CD14-positive monocyte (primary cell): ENCODE measurements around the gene ATXN7L1. TPM values are rescaled to one million over a fixed set of nuclear protein-coding genes. Genes with fewer than 3 reads are reported as not detected.
A peak's percentile ranks its signal among the peaks of the same experiment; 100 is the strongest.

Experiments used
- DNase-seq, 3 donors: peaks; one replicate each; pipeline ENCODE4 v3.0.0-alpha.2; 2011 to 2022
- H2AFZ ChIP-seq: 2 replicates; pipeline ENCODE4 v1.6.0; 2012; ENCODE audit warnings: mild to moderate bottlenecking, low read depth, low read length, inconsistent platforms; ENCODE audit not compliant: insufficient read depth, poor library complexity, severe bottlenecking
- H3K27ac ChIP-seq, 2 donors: 1 replicate in 1 of 2; 2 replicates in 1 of 2; pipeline ENCODE4 v1.5.1; 2012 to 2013; ENCODE audit warnings: low read length in 2 of 2, control low read depth in 1 of 2, inconsistent platforms in 1 of 2, low read depth in 1 of 2, mild to moderate bottlenecking in 1 of 2
- H3K27me3 ChIP-seq, 2 donors: one replicate each; pipeline versions ENCODE4 v1.6.0 to v1.6.1; 2011 to 2013; ENCODE audit warnings: low read length in 2 of 2; ENCODE audit not compliant: control insufficient read depth in 2 of 2, insufficient read depth in 2 of 2
- H3K36me3 ChIP-seq, 2 donors: replicated peaks in 1 of 2; 1 replicate in 1 of 2; 2 replicates in 1 of 2; pipeline versions ENCODE4 v1.5.1 to v1.6.1; 2012 to 2013; ENCODE audit warnings: low read length in 2 of 2, control low read depth in 1 of 2, inconsistent platforms in 1 of 2, mild to moderate bottlenecking in 1 of 2; ENCODE audit not compliant: insufficient read depth in 2 of 2, control insufficient read depth in 1 of 2
- H3K4me1 ChIP-seq, 2 donors: 1 replicate in 1 of 2; 2 replicates in 1 of 2; pipeline versions ENCODE4 v1.5.1 to v1.6.1; 2012 to 2013; ENCODE audit warnings: low read length in 2 of 2, control low read depth in 1 of 2, inconsistent platforms in 1 of 2, mild to moderate bottlenecking in 1 of 2, moderate library complexity in 1 of 2; ENCODE audit not compliant: insufficient read depth in 2 of 2, control insufficient read depth in 1 of 2
- H3K4me2 ChIP-seq: replicated peaks from 2 replicates; pipeline ENCODE3; 2012; ENCODE audit warnings: low read length, moderate library complexity, mild to moderate bottlenecking; ENCODE audit not compliant: poor library complexity, severe bottlenecking; ENCODE audit errors: extremely low read depth
- H3K4me3 ChIP-seq, 3 experiments: fragments of 200-600 bp in 1 of 3; sonication (generic) in 1 of 3; replicated peaks in 1 of 3; 1 replicate in 2 of 3; 2 replicates in 1 of 3; pipeline ENCODE4 v1.5.1; 2011 to 2013; ENCODE audit warnings: low read length in 3 of 3, mild to moderate bottlenecking in 3 of 3, control low read depth in 2 of 3, low read depth in 2 of 3, inconsistent platforms in 1 of 3, moderate library complexity in 1 of 3
- H3K79me2 ChIP-seq: 2 replicates; pipeline ENCODE4 v1.6.0; 2012; ENCODE audit warnings: mild to moderate bottlenecking, control low read depth, inconsistent platforms, low read length, moderate library complexity; ENCODE audit not compliant: insufficient read depth
- H3K9ac ChIP-seq: 2 replicates; pipeline ENCODE4 v1.6.0; 2017; ENCODE audit warnings: low read length, mild to moderate bottlenecking; ENCODE audit not compliant: insufficient read depth, poor library complexity, severe bottlenecking
- H3K9me3 ChIP-seq, 2 donors: replicated peaks in 1 of 2; 1 replicate in 1 of 2; 2 replicates in 1 of 2; pipeline versions ENCODE4 v1.5.1 to v1.6.1; 2012 to 2013; ENCODE audit warnings: low read length in 2 of 2, control low read depth in 1 of 2; ENCODE audit not compliant: control insufficient read depth in 1 of 2, insufficient read depth in 1 of 2
- H4K20me1 ChIP-seq: 2 replicates; pipeline ENCODE4 v1.6.0; 2012; ENCODE audit warnings: mild to moderate bottlenecking, low read length, control low read depth, moderate library complexity; ENCODE audit not compliant: insufficient read depth
- H3K27ac Mint-ChIP-seq, 7 donors: one replicate each; pipeline ENCODE4 v1.8.0; 2020; ENCODE audit warnings: mild to moderate bottlenecking in 7 of 7, mixed read lengths in 7 of 7, moderate library complexity in 6 of 7, inconsistent platforms in 2 of 7
- H3K27me3 Mint-ChIP-seq, 3 donors: one replicate each; pipeline ENCODE4 v1.8.0; 2021 to 2022; ENCODE audit warnings: low read depth in 3 of 3, mild to moderate bottlenecking in 3 of 3, mixed read lengths in 3 of 3, moderate library complexity in 3 of 3, inconsistent platforms in 1 of 3
- H3K36me3 Mint-ChIP-seq, 2 donors: one replicate each; pipeline ENCODE4 v1.8.0; 2020; ENCODE audit warnings: mixed read lengths in 2 of 2, inconsistent platforms in 1 of 2, mild to moderate bottlenecking in 1 of 2
- H3K4me1 Mint-ChIP-seq: one replicate; pipeline ENCODE4 v1.8.0; 2020; ENCODE audit warnings: mild to moderate bottlenecking, mixed read lengths
- H3K4me3 Mint-ChIP-seq, 2 donors: one replicate each; pipeline ENCODE4 v1.8.0; 2020; ENCODE audit warnings: mild to moderate bottlenecking in 2 of 2, mixed read lengths in 2 of 2, moderate library complexity in 1 of 2
- H3K9me3 Mint-ChIP-seq, 7 donors: one replicate each; pipeline ENCODE4 v1.8.0; 2020 to 2022; ENCODE audit warnings: mixed read lengths in 7 of 7, mild to moderate bottlenecking in 6 of 7, moderate library complexity in 6 of 7, inconsistent platforms in 2 of 7
- CTCF ChIP-seq: fragments of 200-600 bp; IDR thresholded peaks from one replicate; pipeline ENCODE4 v1.8.0; 2022; ENCODE audit warnings: antibody characterized with exemption, mild to moderate bottlenecking
- WGBS: methylation state at CpG from one replicate; pipeline ENCODE4 v1.1.5; 2013; ENCODE audit warnings: missing lambda C conversion rate; ENCODE audit not compliant: insufficient coverage; 5-methylcytosine and 5-hydroxymethylcytosine counted together
- intact Hi-C, 2 donors: fragments of 100-400 bp; cut with micrococcal nuclease; formaldehyde crosslinking; loops; one replicate each; pipeline versions ENCODE4 v1.15.0 to v1.15.1; 2023
- polyA plus RNA-seq, 3 donors: library from polyadenylated mRNA; depleted of rRNA in 1 of 3; unstranded in 2 of 3; stranded (reverse) in 1 of 3; fragments of 300-500 nt in 2 of 3; fragments of >200 nt in 1 of 3; fragmentation: Illumina TruSeq in 2 of 3; gene quantifications; 1 replicate in 2 of 3; 2 replicates in 1 of 3; pipeline ENCODE4 v1.2.3, GENCODE V29; 2012 to 2021

Gene ATXN7L1
- polyA plus RNA-seq, 3 donors = 4.5 to 12.2 (median 11.2) TPM

GRCh38 chr7:105773030-105773460 is 103.4 kb downstream of the ATXN7L1 start:
- DNase-seq = no peak
- no peak overlapping the region for H2AFZ ChIP-seq
- peaks cover 4% of the 10 kb centered on the region for H4K20me1 ChIP-seq
- peaks cover 0 to 2% (median 0%) of the 10 kb centered on the region in 7 donors for H3K9me3 Mint-ChIP-seq
- H3K27ac ChIP-seq = no peak overlapping the region
- H3K4me2 ChIP-seq = no peak overlapping the region
- WGBS = 86% methylated on average over 1 of the region's 3 CpGs
- no peaks in the 10 kb centered on the region for H3K36me3 ChIP-seq
- no peak overlapping the region for H3K4me3 ChIP-seq
- no peaks in the 10 kb centered on the region for H3K27me3 Mint-ChIP-seq
- no peaks in the 10 kb centered on the region for H3K4me1 ChIP-seq
- no peaks in the 10 kb centered on the region for H3K27me3 ChIP-seq
- H3K9ac ChIP-seq = no peak overlapping the region
- intact Hi-C loops = no loop called here
- H3K4me3 Mint-ChIP-seq = no peak overlapping the region
- H3K27ac Mint-ChIP-seq = no peak overlapping the region
- H3K36me3 Mint-ChIP-seq = peaks cover 1 to 14% of the 10 kb centered on the region in 2 donors
- H3K4me1 Mint-ChIP-seq = peaks cover 2% of the 10 kb centered on the region
- TF ChIP-seq CTCF = no peak
- H3K79me2 ChIP-seq = no peaks in the 10 kb centered on the region
- no peaks in the 10 kb centered on the region for H3K9me3 ChIP-seq

DNA sequence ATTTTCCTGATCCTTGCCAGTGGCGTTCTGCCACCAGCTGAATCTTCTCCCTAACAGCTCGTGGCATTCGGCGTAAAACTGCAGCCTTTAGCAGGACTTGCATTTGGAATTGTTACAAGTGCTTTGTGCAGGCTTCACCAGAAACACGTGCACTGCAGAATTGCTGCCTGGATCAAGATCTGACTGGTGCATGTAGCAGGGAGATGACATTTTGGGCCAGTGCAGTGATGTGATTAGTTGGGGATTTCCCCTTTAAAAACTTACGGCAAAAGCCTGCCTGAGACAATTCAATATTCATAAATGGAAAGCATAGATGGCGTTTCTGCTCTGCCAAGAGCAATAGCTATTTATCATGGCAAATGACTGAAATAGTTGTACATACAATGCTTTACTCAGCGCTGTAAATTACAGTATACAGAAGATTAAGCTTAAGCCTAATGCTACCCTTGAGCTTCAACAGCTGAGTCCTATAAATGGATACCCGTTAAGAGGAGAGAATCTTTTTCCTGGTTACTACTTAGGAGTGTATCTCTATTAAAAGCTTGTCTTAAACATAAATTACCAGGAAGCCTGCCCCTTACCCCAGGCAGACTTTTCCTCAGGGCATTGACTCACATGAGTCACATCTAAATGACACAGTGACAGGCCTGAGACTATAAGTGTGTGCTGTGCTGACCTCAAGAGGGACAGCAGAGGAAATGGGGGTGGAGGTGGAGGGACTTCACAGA is 106.3 kb downstream of the ATXN7L1 start:
- Mint-ChIP-seq H3K36me3 (peaks cover 0 to 3% of the 10 kb centered on the region in 2 donors), H3K9me3 (peaks cover 0 to 2% (median 0%) of the 10 kb centered on the region in 7 donors), H3K27me3 (no peaks in the 10 kb centered on the region), H3K27ac (peak overlapping the region in 1 of 7 donors; percentile 2), H3K4me3 (no peak overlapping the region), H3K4me1 (no peaks in the 10 kb centered on the region)
- no peaks in the 10 kb centered on the region for H4K20me1 ChIP-seq
- no peaks in the 10 kb centered on the region for H3K79me2 ChIP-seq
- H3K4me2 ChIP-seq = no peak overlapping the region
- H3K36me3 ChIP-seq = no peaks in the 10 kb centered on the region
- WGBS = 100% methylated on average over 4 of the region's 9 CpGs
- H3K27ac ChIP-seq = no peak overlapping the region
- no peak overlapping the region for H3K9ac ChIP-seq
- intact Hi-C loops = loop anchor here (10.0 kb wide), 3 partner anchors 105 to 275 kb away; partner anchors contain the start of gene ATXN7L1 (in 1 of the 2)
- H3K9me3 ChIP-seq = no peaks in the 10 kb centered on the region
- no peak for TF ChIP-seq CTCF
- DNase-seq = peak in 1 of 3 donors; percentile 23
- no peak overlapping the region for H2AFZ ChIP-seq
- H3K27me3 ChIP-seq = no peaks in the 10 kb centered on the region
- no peak overlapping the region for H3K4me3 ChIP-seq
- no peaks in the 10 kb centered on the region for H3K4me1 ChIP-seq
